GM12878 (cell line): ENCODE measurements around the gene BANP. TPM values are rescaled to one million over a fixed set of nuclear protein-coding genes. Genes with fewer than 3 reads are reported as not detected.
A peak's percentile ranks its signal among the peaks of the same experiment; 100 is the strongest.
"Not testable (repeated sequence)": the region's sequence is repeated elsewhere in the genome, so short reads cannot be mapped to it uniquely, and the experiment has no call there.

ENCODE experiments used
- ATAC-seq: fragments of 200-7000 bp; cut with Tn5 transposase; 3 replicates; pipeline ENCODE4 v1.9.1; 2020; ENCODE audit warnings: mild to moderate bottlenecking, moderate library complexity
- BruUV-seq: library from RNA; stranded (reverse); fragments of 400-500 nt; replicated peaks from 2 replicates; lab custom pipeline; 2021; lab: Mats Ljungman, UMichigan
- CTCF ChIA-PET: fragments of 300-600 bp; sonication (Branson Sonifier 250); formaldehyde crosslinking; extraction: SDS; loops from one replicate; lab custom pipeline; 2021; ENCODE audit warnings: inconsistent platforms; lab: Yijun Ruan, JAX
- POLR2A ChIA-PET: fragments of 350-600 bp; formaldehyde crosslinking; extraction: SDS; loops from one replicate; lab custom pipeline; 2021; ENCODE audit warnings: inconsistent platforms; lab: Charles Lee
- RAD21 ChIA-PET: fragments of 300-600 bp; sonication (Branson Sonifier 250); formaldehyde crosslinking; loops from one replicate; lab custom pipeline; 2023; ENCODE audit warnings: antibody characterized with exemption; ENCODE audit not compliant: unreplicated experiment; lab: Charles Lee
- SMC1A ChIA-PET: fragments of 300-600 bp; sonication (Branson Sonifier 250); formaldehyde crosslinking; loops from one replicate; lab custom pipeline; 2023; ENCODE audit not compliant: unreplicated experiment, uncharacterized antibody; lab: Charles Lee
- DNase-seq: peaks from one replicate; pipeline ENCODE4 v3.0.0-alpha.2; 2011; ENCODE audit warnings: low read depth, low spot score
- FAIRE-seq: peaks from 3 replicates; lab custom pipeline; 2011; peaks lifted over from hg19 to GRCh38; lab: Jason Lieb, UNC
- H2AFZ ChIP-seq: 2 replicates; pipeline ENCODE4 v1.6.0; 2011; ENCODE audit warnings: low read depth, low read length, control low read depth; ENCODE audit not compliant: control insufficient read depth
- H3K27ac ChIP-seq: 2 replicates; pipeline ENCODE4 v1.5.1; 2011; ENCODE audit warnings: control low read depth; ENCODE audit not compliant: control insufficient read depth, insufficient read depth
- H3K27me3 ChIP-seq, 2 experiments: replicated peaks in 1 of 2; 2 replicates each; pipeline versions ENCODE4 v1.6.0 to v1.6.1; 2011; ENCODE audit warnings: low read length in 1 of 2; ENCODE audit not compliant: control insufficient read depth in 2 of 2, insufficient read depth in 2 of 2
- H3K36me3 ChIP-seq, 2 experiments: 2 replicates each; pipeline ENCODE4 v1.5.1; 2011; ENCODE audit warnings: low read length in 1 of 2; ENCODE audit not compliant: control insufficient read depth in 2 of 2, insufficient read depth in 2 of 2
- H3K4me1 ChIP-seq: 2 replicates; pipeline ENCODE4 v1.6.1; 2011; ENCODE audit warnings: mild to moderate bottlenecking, low read length, moderate library complexity, mixed read lengths; ENCODE audit not compliant: control insufficient read depth, insufficient read depth
- H3K4me2 ChIP-seq: 2 replicates; pipeline ENCODE4 v1.6.0; 2011; ENCODE audit warnings: control low read depth; ENCODE audit not compliant: control insufficient read depth, insufficient read depth
- H3K4me3 ChIP-seq: fragments of 200-600 bp; sonication (generic); 2 replicates; pipeline ENCODE4 v1.5.1; 2016
- H3K79me2 ChIP-seq: 2 replicates; pipeline ENCODE4 v1.6.0; 2011; ENCODE audit warnings: low read length; ENCODE audit not compliant: control insufficient read depth, insufficient read depth
- H3K9ac ChIP-seq: 2 replicates; pipeline ENCODE4 v1.8.0; 2011; ENCODE audit warnings: low read length, control low read depth, mixed read lengths; ENCODE audit not compliant: control insufficient read depth, insufficient read depth
- H3K9me3 ChIP-seq: replicated peaks from 3 replicates; pipeline ENCODE4 v1.5.1; 2011; ENCODE audit warnings: mild to moderate bottlenecking, low read length; ENCODE audit not compliant: control insufficient read depth, insufficient read depth
- H4K20me1 ChIP-seq: 2 replicates; pipeline ENCODE4 v1.6.0; 2011; ENCODE audit not compliant: control insufficient read depth, insufficient read depth
- RELB ChIP-seq: fragments of 450-650 bp; IDR thresholded peaks from 2 replicates; pipeline ENCODE4 v1.6.1; 2017; ENCODE audit warnings: low read depth, mild to moderate bottlenecking, moderate library complexity
- SMC3 ChIP-seq: IDR thresholded peaks from 2 replicates; pipeline ENCODE4 v1.6.1; 2011; ENCODE audit warnings: low read length, improper control_type of control experiment, borderline replicate concordance
- WGBS: methylation state at CpG from one replicate; pipeline ENCODE4 v1.1.6; 2016; ENCODE audit warnings: low lambda C conversion rate; ENCODE audit not compliant: insufficient replicate concordance, insufficient coverage; ENCODE audit errors: missing lambda C conversion rate; 5-methylcytosine and 5-hydroxymethylcytosine counted together
- in situ Hi-C: fragments of 300-500 bp; cut with MboI; formaldehyde crosslinking; loops from 9 replicates; pipeline ENCODE4 v1.14.3; 2018; ENCODE audit warnings: mixed read lengths
- intact Hi-C: fragments of 100-400 bp; cut with micrococcal nuclease; formaldehyde crosslinking; loops from one replicate; pipeline ENCODE4 v1.14.2; 2022; ENCODE audit not compliant: unreplicated experiment
- polyA plus RNA-seq, 11 experiments: library from polyadenylated mRNA; depleted of rRNA in 4 of 11; unstranded in 6 of 11; stranded (reverse) in 5 of 11; fragments of >200 nt; fragmentation: Nextera tagmentation in 4 of 11; fragmentation: Illumina TruSeq in 1 of 11; extraction: Ambion mirVana in 4 of 11; extraction: Trizol in 1 of 11; gene quantifications; 1 replicate in 1 of 11; 2 replicates in 10 of 11; pipeline versions ENCODE4 v1.2.1 to v1.2.3, GENCODE V29; 2011 to 2016; ENCODE audit warnings: inconsistent platforms in 2 of 11, missing spikeins in 2 of 11, low read depth in 1 of 11
- total RNA-seq, 4 experiments: library from RNA; depleted of rRNA in 3 of 4; stranded (reverse); fragments of >200 nt in 3 of 4; fragmentation: Illumina TruSeq in 1 of 4; extraction: Trizol in 1 of 4; gene quantifications; 2 replicates each; pipeline versions ENCODE4 v1.2.1 to v1.2.3, GENCODE V29; 2013 to 2021

BANP gene
- total and polyA plus RNA-seq, 10 of the 15 experiments (the other 5 are each of a cell fraction or from before 2014, with no cell fraction given) = 3.9 to 21.9 (median 12.2) TPM

- TF ChIP-seq RELB = 0 out of 2 replicates have a peak, but pooled peaks have one; percentile 48
- TF ChIP-seq SMC3 = peak; percentile 74
Observed at GRCh38 chr16:87909203-87909935, 41.9 kb upstream of the BANP start (continued).

- in situ Hi-C loops, RAD21 ChIA-PET, H4K20me1 ChIP-seq, H2AFZ ChIP-seq, ATAC-seq, DNase-seq, intact Hi-C loops, H3K27me3 ChIP-seq, H3K4me1 ChIP-seq, H3K79me2 ChIP-seq, H3K9ac ChIP-seq, H3K9me3 ChIP-seq, H3K36me3 ChIP-seq, FAIRE-seq, BruUV-seq, H3K4me3 ChIP-seq, H3K27ac ChIP-seq, H3K4me2 ChIP-seq: not testable (repeated sequence)
- ChIA-PET POLR2A (interaction anchor here (0.6 kb wide), 1 partner anchor 55 kb away, joined by 3 read pairs; no protein-coding TSS in a partner anchor), SMC1A (interaction anchor here (2.5 kb wide), 1 partner anchor 131 kb away, joined by 16 read pairs; no protein-coding TSS in a partner anchor), CTCF (interaction anchor here (0.6 to 5.0 kb wide), 5 partner anchors 15 to 131 kb away, joined by 3 to 47 read pairs (median 10); no protein-coding TSS in a partner anchor)
- 29% methylated on average over 23 of the region's 23 CpGs for WGBS
Observed at GRCh38 chr16:87911106-87911763, 40.0 kb upstream of the BANP start.

- intact Hi-C loops, BruUV-seq, RAD21 ChIA-PET, ATAC-seq, SMC1A ChIA-PET, H3K27ac ChIP-seq, H3K4me1 ChIP-seq, H3K79me2 ChIP-seq, H3K4me2 ChIP-seq, in situ Hi-C loops, H3K36me3 ChIP-seq, H3K27me3 ChIP-seq, H2AFZ ChIP-seq, FAIRE-seq, H4K20me1 ChIP-seq, H3K9me3 ChIP-seq, DNase-seq, POLR2A ChIA-PET, H3K9ac ChIP-seq, H3K4me3 ChIP-seq: not testable (repeated sequence)
- CTCF ChIA-PET = interaction anchor here (1.5 kb wide), 1 partner anchor 62 kb away, joined by 3 read pairs; no protein-coding TSS in a partner anchor
- WGBS = 93% methylated on average over 16 of the region's 18 CpGs
Observed at GRCh38 chr16:87912691-87913090, 38.5 kb upstream of the BANP start.
